Left renal cortex interstitium (tissue), 4 donors: Measurements from ENCODE around the gene SKA1. TPM values are rescaled to one million over a fixed set of nuclear protein-coding genes. Genes with fewer than 3 reads are reported as not detected.
A peak's percentile ranks its signal among the peaks of the same experiment; 100 is the strongest.
"Not testable (repeated sequence)": the region's sequence is repeated elsewhere in the genome, so short reads cannot be mapped to it uniquely, and the experiment has no call there.

ENCODE experiments used
- DNase-seq, 4 donors: peaks; one replicate each; pipeline ENCODE4 v3.0.0-alpha.2; 2013; ENCODE audit warnings: low read depth in 4 of 4, low spot score in 2 of 4, missing footprints in 1 of 4
- polyA plus RNA-seq, 4 donors: library from polyadenylated mRNA; unstranded; fragments of 120-200 nt; gene quantifications; one replicate each; pipeline ENCODE4 v1.2.1, GENCODE V29; 2013; ENCODE audit not compliant: insufficient read length in 4 of 4

The SKA1 gene
- polyA plus RNA-seq, 4 donors: 5.7 to 7.6 (median 5.9) TPM

- DNase-seq: no peak
Measured at GRCh38 chr18:50427896-50428295, 53.0 kb downstream of the SKA1 start.

DNA sequence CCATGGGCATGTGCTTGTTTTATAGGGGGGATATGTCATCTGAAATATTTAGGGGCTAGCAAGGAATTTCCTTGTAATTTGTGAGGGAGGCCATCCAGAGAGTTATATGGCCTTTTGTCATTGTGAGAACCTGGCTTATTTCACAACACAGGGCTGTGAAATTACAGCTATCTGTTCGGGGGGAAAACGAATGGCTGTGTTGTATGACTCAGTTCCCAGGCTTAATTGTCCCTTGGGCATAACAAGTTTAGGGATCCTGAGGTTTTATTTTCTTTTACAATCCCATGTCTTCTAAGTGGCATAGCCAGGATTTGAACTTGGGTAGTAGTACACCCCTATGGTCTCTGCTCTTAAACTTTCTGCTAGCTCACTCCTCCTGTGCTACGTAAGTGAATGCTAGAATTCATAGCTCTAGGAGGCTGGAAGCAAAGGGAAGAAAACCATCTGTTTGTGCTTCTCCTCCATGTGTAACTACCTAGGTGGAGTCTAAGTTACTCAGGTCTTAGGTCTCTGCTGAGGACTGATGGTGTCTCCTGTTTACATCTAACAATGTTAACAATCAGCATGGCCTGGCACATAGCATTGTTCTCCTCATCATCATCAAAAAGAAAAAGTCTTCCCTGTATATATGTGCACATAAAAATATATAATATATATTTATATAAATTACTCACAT is 53.8 kb downstream of the SKA1 start:
- DNase-seq: no peak

DNA sequence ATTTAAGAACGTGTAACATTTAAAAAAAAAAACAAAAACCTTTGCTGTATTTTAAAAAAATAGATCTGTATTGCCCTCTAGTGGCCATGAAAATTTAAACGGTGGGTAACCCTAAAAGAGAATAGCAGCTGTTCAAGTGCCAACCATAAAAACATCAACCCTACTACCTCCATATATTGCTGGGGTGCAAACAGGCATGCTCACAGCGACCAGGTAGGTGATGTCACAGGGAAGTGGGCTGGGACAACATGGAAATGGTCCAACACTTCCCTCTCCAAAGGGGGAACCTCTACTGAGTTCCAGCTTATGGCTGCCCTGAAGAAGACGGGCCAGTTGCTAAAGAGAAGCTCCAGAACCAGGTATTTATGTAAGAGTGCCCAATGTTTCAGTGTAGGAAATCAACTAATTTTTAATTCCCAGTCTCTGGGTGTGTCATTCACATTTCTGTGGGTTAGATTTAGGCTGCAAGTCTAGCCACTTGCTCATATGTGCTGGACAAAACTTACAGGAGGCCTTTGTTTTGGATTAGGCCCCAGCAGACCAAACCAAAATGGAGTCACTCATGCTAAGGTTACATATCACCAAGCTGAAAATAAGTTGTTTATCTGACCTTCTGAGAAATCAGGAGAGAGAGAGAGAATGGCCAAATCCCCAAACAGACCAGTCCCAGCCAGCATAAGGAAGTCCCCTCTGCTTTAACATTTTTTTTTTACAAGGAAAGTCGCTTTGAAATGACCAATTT is 54.5 kb downstream of the SKA1 start:
- peak in 1 of 4 donors; percentile 41 for DNase-seq

GRCh38 chr18:50432915-50433314 is 58.1 kb downstream of the SKA1 start:
- no peak for DNase-seq

GRCh38 chr18:50436742-50437141 is 61.9 kb downstream of the SKA1 start:
- not testable (repeated sequence) for DNase-seq

DNA sequence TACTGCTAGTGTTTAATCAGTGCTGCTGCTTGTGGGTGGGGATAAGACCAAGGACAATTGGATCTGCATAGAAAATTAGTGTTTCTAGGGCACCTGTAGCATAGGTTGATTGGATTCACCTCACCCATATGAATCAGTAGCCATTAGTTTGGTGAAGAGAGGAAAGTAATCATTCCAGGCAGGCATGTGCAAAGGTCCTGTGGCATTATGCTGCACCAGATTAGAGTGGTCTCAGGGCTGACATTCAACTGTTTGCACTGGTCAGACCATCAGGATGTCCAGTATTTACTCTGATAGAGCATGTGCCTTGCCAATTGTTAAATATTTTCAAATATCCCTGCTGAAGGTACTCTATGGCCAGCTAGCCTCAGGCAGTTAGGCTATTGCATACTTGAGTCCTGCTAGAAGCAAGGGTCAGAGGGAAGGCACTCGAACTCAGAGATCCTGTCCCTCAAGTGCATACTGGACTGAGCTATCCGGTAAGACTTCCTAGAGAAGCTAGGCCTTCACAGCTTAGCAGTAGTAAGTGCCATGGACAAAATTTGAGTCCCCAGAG is 64.7 kb downstream of the SKA1 start:
- no peak for DNase-seq

DNA sequence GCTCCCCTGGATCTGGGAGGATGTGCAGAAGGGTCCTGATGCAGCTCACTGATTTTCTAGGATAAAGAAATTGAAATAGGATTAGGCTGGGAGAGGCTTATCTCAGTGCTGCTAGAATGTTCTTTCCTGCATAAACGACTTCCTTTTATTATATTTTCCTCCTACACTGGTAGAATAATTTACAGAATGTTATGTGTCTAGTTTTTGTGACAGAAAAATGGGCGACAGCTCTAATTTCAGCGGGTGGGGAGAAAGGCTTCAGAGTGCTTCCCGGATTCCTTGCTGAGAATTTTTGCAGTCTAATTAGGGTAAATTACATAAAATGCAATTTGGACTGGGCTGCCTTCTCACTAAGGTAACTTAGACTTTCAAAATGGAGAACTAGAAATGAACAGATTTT is 66.2 kb downstream of the SKA1 start:
- DNase-seq: no peak

GRCh38 chr18:50441501-50441900 is 66.7 kb downstream of the SKA1 start:
- no peak for DNase-seq

Other genes with a start within 250 kb of the SKA1 start
- 10 to 100 TPM; 23.8 to 28.4 (median 27.0) TPM for gene MYO5B, start 179.9 kb upstream of the SKA1 start, polyA plus RNA-seq
- gene CFAP53, start 108.6 kb upstream of the SKA1 start, polyA plus RNA-seq: 1 to 10 TPM; 3.3 to 4.6 (median 4.1) TPM
- 10 to 100 TPM; 50.9 to 91.4 (median 71.5) TPM for gene MBD1, start 93.5 kb upstream of the SKA1 start, polyA plus RNA-seq
- 10 to 100 TPM; 65.2 to 93.7 (median 86.1) TPM for gene CXXC1, start 87.4 kb upstream of the SKA1 start, polyA plus RNA-seq
- gene MAPK4, start 185.0 kb downstream of the SKA1 start, polyA plus RNA-seq: 10 to 100 TPM in 1 of 4 donors, 1 to 10 TPM in 3; 8.2 to 10.2 (median 8.4) TPM